Neural cell (in vitro differentiated cells): ENCODE data around the gene OSBPL5.

Experiments used
- EP300 ChIP-seq: fragments of 450-650 bp; conservative IDR thresholded peaks from 2 replicates; pipeline ENCODE4 v1.6.1; 2014; ENCODE audit warnings: antibody characterized with exemption, mild to moderate bottlenecking, moderate library complexity; ENCODE audit not compliant: poor library complexity, severe bottlenecking
- EZH2 ChIP-seq: fragments of 200-600, 300-800 bp; shearing (Covaris generic), sonication (generic); IDR thresholded peaks from 2 replicates; pipeline ENCODE4 v1.6.1; 2014; ENCODE audit warnings: antibody characterized with exemption, low read length, borderline replicate concordance, mild to moderate bottlenecking; ENCODE audit not compliant: insufficient read depth, poor library complexity, severe bottlenecking
- RAD21 ChIP-seq: fragments of 450-650 bp; conservative IDR thresholded peaks from 2 replicates; pipeline ENCODE4 v1.6.1; 2014; ENCODE audit warnings: antibody characterized with exemption, mild to moderate bottlenecking, moderate library complexity
- REST ChIP-seq: IDR thresholded peaks from 2 replicates; pipeline ENCODE4 v1.6.1; 2012; ENCODE audit warnings: borderline replicate concordance
- SMC3 ChIP-seq: fragments of 450-650 bp; conservative IDR thresholded peaks from 2 replicates; pipeline ENCODE4 v1.6.1; 2014; ENCODE audit warnings: antibody characterized with exemption, mild to moderate bottlenecking, moderate library complexity; ENCODE audit not compliant: poor library complexity
- TF ChIP-seq, protein P1 (sequence below): fragments of 450-650 bp; IDR thresholded peaks from 2 replicates; pipeline ENCODE4 v1.5.1; 2014; ENCODE audit warnings: antibody characterized with exemption, mild to moderate bottlenecking, moderate library complexity; ENCODE audit not compliant: poor library complexity, severe bottlenecking

GRCh38 chr11:3149852-3150188, 15.3 kb downstream of the OSBPL5 start:
- no peak for TF ChIP-seq RAD21
- TF ChIP-seq, protein P1, sequence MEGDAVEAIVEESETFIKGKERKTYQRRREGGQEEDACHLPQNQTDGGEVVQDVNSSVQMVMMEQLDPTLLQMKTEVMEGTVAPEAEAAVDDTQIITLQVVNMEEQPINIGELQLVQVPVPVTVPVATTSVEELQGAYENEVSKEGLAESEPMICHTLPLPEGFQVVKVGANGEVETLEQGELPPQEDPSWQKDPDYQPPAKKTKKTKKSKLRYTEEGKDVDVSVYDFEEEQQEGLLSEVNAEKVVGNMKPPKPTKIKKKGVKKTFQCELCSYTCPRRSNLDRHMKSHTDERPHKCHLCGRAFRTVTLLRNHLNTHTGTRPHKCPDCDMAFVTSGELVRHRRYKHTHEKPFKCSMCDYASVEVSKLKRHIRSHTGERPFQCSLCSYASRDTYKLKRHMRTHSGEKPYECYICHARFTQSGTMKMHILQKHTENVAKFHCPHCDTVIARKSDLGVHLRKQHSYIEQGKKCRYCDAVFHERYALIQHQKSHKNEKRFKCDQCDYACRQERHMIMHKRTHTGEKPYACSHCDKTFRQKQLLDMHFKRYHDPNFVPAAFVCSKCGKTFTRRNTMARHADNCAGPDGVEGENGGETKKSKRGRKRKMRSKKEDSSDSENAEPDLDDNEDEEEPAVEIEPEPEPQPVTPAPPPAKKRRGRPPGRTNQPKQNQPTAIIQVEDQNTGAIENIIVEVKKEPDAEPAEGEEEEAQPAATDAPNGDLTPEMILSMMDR: no peak
- no peak for TF ChIP-seq EZH2
- no peak for TF ChIP-seq SMC3
- no peak for TF ChIP-seq REST
- TF ChIP-seq EP300: no peak
